ENCODE data around the gene ZWILCH.

The ZWILCH gene

GRCh38 chr15:66565741-66566144, 60.6 kb downstream of the ZWILCH start, which contains the start of gene LCTL:
Gene LCTL, minus strand, starts transcription at chr15:66565998. Its CDS starts 633 bp downstream, at chr15:66565365.
- no peak within 1 kb of the TSS for H3K4me3 ChIP-seq (ENCODE audit: control insufficient read depth, low read depth, low read length)
- TF ChIP-seq CTCF (conservative IDR thresholded peaks at IDR 0.05; ENCODE audit: control insufficient read depth, insufficient read depth, low read depth, low read length), result no peak
- DNase-seq (ENCODE audit: low read depth), result peak; percentile 46

GRCh38 chr15:66566963-66567531, 61.9 kb downstream of the ZWILCH start:
- DNase-seq (ENCODE audit: low read depth), result peak; percentile 70
- peak; percentile 73 for TF ChIP-seq CTCF (conservative IDR thresholded peaks at IDR 0.05; ENCODE audit: control insufficient read depth, insufficient read depth, low read depth, low read length)
- H3K4me3 ChIP-seq (ENCODE audit: control insufficient read depth, low read depth, low read length), result no peak overlapping the region

GRCh38 chr15:66567897-66568296, 62.8 kb downstream of the ZWILCH start:
- H3K4me3 ChIP-seq (ENCODE audit: control insufficient read depth, low read depth, low read length), result no peak overlapping the region
- no peak for TF ChIP-seq CTCF (conservative IDR thresholded peaks at IDR 0.05; ENCODE audit: control insufficient read depth, insufficient read depth, low read depth, low read length)
- DNase-seq (ENCODE audit: low read depth), result no peak

GRCh38 chr15:66569461-66570137, 64.5 kb downstream of the ZWILCH start:
- no peak overlapping the region for H3K4me3 ChIP-seq (ENCODE audit: control insufficient read depth, low read depth, low read length)
- TF ChIP-seq CTCF (conservative IDR thresholded peaks at IDR 0.05; ENCODE audit: control insufficient read depth, insufficient read depth, low read depth, low read length), result no peak
- no peak for DNase-seq (ENCODE audit: low read depth)

GRCh38 chr15:66570327-66570726, 65.2 kb downstream of the ZWILCH start:
- DNase-seq (ENCODE audit: low read depth), result no peak
- H3K4me3 ChIP-seq (ENCODE audit: control insufficient read depth, low read depth, low read length), result no peak overlapping the region
- TF ChIP-seq CTCF (conservative IDR thresholded peaks at IDR 0.05; ENCODE audit: control insufficient read depth, insufficient read depth, low read depth, low read length), result no peak

GRCh38 chr15:66570842-66571478, 65.8 kb downstream of the ZWILCH start:
- no peak for DNase-seq (ENCODE audit: low read depth)
- TF ChIP-seq CTCF (conservative IDR thresholded peaks at IDR 0.05; ENCODE audit: control insufficient read depth, insufficient read depth, low read depth, low read length), result no peak
- H3K4me3 ChIP-seq (ENCODE audit: control insufficient read depth, low read depth, low read length), result no peak overlapping the region
